ENCODE measurements around the gene DLX1. TPM values are rescaled to one million over a fixed set of nuclear protein-coding genes. Genes with fewer than 3 reads are reported as not detected.

Gene DLX1
- total and polyA plus RNA-seq, 9 of the 15 experiments (the other 6 are each of a cell fraction or from before 2014, with no cell fraction given) = 1.9 to 26.2 (median 9.6) TPM

DNA sequence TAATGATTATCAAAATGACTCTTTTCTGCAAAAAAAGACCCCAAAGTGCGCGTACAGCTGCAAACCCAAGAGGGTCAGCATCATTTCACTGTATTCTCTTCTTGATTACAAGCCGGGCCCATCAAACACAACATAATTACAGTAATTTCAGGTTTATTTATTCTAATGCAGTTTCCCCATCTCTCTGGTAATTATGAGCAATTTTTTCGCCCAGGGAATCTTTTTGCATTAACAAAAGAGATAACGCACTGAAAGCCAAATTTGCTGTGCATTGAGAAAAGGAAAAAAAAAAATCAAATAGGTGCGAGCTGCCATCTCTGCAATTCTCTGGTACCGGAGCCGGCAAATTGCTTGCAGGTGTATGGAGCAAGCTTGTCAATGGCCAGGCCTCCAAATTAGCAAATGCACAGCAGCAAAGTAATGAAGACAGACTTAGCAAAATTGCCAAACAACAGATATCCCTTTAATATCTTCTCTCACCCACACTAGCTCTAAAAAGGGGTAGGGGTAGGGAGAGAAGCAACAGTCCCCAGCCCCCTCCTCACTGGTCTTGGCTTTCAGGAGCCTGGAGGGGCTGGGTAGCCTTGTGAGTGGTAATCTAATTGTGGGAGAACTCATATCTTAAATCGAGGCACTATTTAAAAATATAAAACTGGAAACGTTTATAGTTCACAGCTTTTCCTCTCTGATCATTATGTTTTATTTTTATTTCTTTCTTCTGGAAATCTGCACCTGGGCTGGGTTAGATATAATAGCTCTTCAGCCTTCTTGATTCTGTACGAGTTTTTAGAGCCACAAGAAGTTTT is 6.7 kb downstream of the DLX1 start:
- Histone ChIP-seq H3K27ac (ENCODE audit: extremely low read depth, low read depth, low read length) (no peak overlapping the region), H3K9ac (ENCODE audit: insufficient read depth in 1 of 2, low read depth in 2 of 2, low read length in 2 of 2) (no peak overlapping the region), H2AFZ (ENCODE audit: low read depth, low read length) (no peak overlapping the region), H3K4me3 (no peak overlapping the region), H3K36me3 (ENCODE audit: control insufficient read depth, insufficient read depth, low read length) (peaks cover 16% of the 10 kb centered on the region; the same call in 1 of the 3 replicates), H3K9me3 (replicated peaks; ENCODE audit: control insufficient read depth, insufficient read depth, low read depth, low read length) (no peaks in the 10 kb centered on the region), H3K27me3 (ENCODE audit: control insufficient read depth in 2 of 2, insufficient read depth in 2 of 2, low read length in 2 of 2) (no peaks in the 10 kb centered on the region), H3K4me2 (ENCODE audit: insufficient read depth, low read length) (no peak overlapping the region), H3K4me1 (replicated peaks in 1 of 2; ENCODE audit: control insufficient read depth in 2 of 2, insufficient read depth in 2 of 2, low read length in 2 of 2) (peaks cover 4 to 12% of the 10 kb centered on the region in 2 experiments; a peak in 2 of 5 replicates), H3K9me1 (ENCODE audit: control insufficient read depth, insufficient read depth, low read length) (no peaks in the 10 kb centered on the region), H4K20me1 (replicated peaks; ENCODE audit: control insufficient read depth, insufficient read depth, low read length) (no peaks in the 10 kb centered on the region), H3K79me2 (ENCODE audit: control insufficient read depth, insufficient read depth, low read length) (no peaks in the 10 kb centered on the region)
- no TSS peak for BruUV-seq (replicated peaks)
- DNase-seq (ENCODE audit: extremely low read depth in 1 of 4, low spot score in 3 of 4) = no peak
- in situ Hi-C loops (cut with MboI) (no loop called here), intact Hi-C loops (cut with micrococcal nuclease) (no loop called here)
- ATAC-seq = no peak
- FAIRE-seq = no peak
- CTCF ChIA-PET (ENCODE audit: low intra/inter-chr PET ratio) = no interaction called here
- WGBS (ENCODE audit: insufficient coverage, low coverage, missing lambda C conversion rate) = 56% methylated on average over 11 of the region's 11 CpGs
- TF ChIP-seq YY1 (IDR thresholded peaks at IDR 0.05; ENCODE audit: borderline replicate concordance in 1 of 3, control insufficient read depth in 1 of 3, extremely low read depth in 1 of 3, insufficient read depth in 3 of 3, insufficient read length in 1 of 3, insufficient replicate concordance in 2 of 3, low read depth in 1 of 3, low read length in 2 of 3) (no peak), RAD21 (CRISPR knock-in tag; conservative IDR thresholded peaks at IDR 0.05 in 1 of 2, IDR thresholded peaks at IDR 0.05 in 1 of 2) (no peak)
- POLR2A ChIA-PET = interaction anchor here (0.6 to 1.7 kb wide), 4 partner anchors 8 to 100 kb away, joined by 3 to 6 read pairs (median 4); partner anchors contain the start of gene DLX2

All from K562 (cell line).